ENCODE measurements around the gene CAMKV.

CAMKV gene

GRCh38 chr3:49896345-49896744 lies 26.6 kb upstream of the CAMKV start:
- no peak for DNase-seq (ENCODE audit: low spot score)

DNA sequence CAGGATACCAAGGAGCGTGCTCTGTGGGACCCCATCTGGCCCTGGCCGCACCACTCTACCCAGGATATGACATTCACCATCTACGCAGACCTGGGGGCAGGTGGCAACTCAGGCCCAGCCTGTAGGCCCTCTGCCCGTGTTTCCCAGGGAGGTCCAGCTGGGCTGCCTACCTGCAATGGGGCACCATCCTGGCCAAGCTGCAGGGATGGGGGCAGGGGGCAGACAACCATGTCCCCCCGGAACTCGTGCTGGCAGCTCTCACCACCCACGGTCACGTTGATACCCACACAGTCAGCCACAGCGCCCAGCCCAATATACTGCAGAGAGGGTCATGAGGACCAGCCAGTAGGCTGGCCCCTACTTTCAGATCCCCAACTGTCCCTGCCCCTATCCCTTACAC lies 26.1 kb upstream of the CAMKV start:
- DNase-seq (ENCODE audit: low spot score) = no peak

DNA sequence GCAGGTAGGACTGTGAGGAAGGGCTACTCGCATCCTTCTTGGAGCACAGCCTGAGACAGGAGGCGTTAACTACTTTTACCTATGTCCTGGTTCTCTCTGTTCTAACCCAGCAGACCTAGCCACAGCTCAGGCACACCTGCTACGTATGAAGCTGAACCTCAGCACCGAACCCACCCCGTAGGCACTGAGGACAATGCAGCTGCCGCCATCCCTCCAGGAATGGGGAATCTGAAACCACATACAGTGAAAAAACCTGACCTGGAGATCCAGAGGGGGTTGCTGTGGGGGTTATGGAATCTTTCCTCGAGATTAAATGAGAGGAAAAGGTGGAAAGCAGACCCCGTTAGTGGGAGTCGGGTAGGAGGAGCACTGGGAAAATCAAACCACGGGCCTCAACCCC lies 19.6 kb upstream of the CAMKV start:
- DNase-seq (ENCODE audit: low spot score) = no peak

DNA sequence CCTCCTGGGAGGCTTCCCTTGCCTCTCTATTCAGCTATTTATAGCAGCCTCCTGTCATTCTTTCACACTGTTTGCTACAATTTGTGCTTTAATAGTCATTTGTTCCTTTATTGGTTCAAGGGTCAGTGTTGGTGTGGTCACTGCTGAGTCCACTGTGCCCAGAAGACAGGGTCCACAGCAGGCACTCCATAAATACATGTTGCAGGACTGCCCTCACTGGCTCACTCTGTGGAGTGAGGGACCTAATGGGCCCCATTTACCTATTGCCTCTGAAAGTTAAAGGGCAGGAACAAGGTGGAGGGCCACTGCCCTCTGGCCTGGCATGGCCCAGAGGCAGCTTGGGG lies 17.2 kb upstream of the CAMKV start:
- no peak for DNase-seq (ENCODE audit: low spot score)

DNA sequence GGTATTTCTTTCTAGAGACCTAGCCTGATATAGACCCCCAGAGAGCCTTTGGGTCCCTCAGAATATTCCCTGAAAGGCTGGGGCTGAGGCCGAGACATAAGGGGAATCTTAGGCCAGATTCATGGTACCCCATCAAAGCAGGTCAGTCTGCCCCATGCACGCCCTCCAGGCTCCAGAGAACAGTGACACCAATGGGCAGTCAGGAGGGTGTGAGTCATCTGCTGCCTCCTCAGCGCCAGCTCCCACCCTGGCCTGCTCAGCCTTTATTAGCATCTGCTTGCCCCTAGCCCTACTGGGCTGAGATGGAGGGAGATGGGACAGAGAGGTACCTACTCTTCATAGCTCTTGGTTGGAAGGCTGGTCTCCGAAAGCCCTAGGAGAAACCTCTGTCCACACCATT lies 14.3 kb upstream of the CAMKV start:
- DNase-seq (ENCODE audit: low spot score) = peak; percentile 22

DNA sequence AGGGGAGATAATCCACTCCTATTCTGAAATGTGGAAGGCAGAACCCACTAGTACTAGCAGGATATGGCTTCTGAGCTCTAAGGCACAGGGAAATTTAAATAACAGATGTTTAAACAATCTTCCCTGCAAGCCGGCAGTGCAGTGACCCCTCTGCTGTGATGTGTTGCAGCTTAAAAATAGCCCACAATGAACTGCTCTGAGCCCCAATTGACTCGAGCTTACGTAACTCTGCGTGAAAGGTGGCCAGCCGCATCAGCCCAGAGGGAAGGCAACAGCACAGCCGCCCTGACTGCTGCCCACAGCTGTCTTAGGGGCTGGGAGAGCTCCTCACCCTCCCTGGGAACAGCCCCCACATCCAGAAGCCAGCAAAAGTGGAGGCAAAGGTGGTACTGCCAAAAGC lies 12.5 kb upstream of the CAMKV start:
- DNase-seq (ENCODE audit: low spot score) = no peak

DNA sequence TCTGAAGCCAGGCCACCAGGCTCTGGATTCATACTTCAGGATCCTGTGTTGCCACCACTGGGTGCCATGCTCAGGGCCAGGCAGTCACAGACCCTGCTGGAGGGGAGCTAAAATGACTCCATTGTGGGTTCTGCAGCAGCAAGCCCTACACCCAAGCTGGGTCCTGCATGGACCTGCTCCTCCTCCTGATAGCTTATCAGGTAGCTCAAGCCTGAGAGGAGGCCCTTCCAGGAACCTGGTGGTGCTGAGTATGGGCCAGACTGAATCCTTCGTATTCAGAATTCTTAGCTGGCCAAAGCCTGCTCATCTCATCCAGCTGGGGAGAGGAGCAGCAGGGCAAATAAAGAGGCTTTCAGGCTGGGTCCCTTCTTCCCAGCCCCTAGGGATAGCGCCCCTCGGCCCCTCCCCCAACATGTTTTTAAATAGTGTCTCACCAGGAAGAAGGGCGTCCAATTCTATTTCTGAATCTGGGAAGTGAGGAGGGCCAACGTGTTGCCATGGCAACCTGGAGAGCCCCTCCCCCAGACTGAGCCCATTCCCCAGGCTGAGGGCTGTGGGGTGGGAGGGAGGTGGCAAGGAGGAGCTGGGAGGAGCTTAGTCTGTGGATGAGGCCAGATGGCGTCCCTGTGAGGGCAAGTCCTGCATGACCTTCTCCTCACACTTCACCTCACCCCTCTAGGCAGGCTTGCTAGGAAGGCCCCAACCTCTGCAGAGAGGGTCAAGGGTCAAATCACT lies 11.0 kb upstream of the CAMKV start:
- no peak for DNase-seq (ENCODE audit: low spot score)

- DNase-seq (ENCODE audit: low spot score) = no peak
These were observed 10.0 kb upstream of the CAMKV start for GRCh38 chr3:49879721-49880120.

GRCh38 chr3:49878686-49879085 lies 9.0 kb upstream of the CAMKV start:
- no peak for DNase-seq (ENCODE audit: low spot score)

DNA sequence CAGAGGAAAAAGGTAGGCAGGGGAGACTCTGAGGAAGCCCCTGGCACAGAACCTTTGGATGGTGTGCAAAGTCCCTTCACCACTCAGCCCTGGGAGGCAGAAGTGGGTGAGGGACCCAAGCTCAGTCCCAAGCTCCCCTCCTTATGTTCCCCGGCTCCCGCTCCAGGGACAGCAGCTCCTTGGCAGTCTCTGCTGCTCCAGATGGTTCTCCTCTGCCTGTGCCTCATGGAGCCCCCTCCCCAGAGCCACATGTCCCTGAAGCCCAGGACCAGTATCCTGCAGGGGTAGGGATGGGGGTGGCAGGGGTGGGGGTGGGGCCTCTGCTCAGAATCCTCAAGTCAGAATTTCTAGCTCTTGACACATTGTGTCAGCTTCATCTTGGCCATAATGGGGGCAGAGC lies 8.0 kb upstream of the CAMKV start:
- no peak for DNase-seq (ENCODE audit: low spot score)

GRCh38 chr3:49876567-49876966 lies 6.9 kb upstream of the CAMKV start:
- no peak for DNase-seq (ENCODE audit: low spot score)

GRCh38 chr3:49873623-49874022 lies 3.9 kb upstream of the CAMKV start:
- no peak for DNase-seq (ENCODE audit: low spot score)

DNA sequence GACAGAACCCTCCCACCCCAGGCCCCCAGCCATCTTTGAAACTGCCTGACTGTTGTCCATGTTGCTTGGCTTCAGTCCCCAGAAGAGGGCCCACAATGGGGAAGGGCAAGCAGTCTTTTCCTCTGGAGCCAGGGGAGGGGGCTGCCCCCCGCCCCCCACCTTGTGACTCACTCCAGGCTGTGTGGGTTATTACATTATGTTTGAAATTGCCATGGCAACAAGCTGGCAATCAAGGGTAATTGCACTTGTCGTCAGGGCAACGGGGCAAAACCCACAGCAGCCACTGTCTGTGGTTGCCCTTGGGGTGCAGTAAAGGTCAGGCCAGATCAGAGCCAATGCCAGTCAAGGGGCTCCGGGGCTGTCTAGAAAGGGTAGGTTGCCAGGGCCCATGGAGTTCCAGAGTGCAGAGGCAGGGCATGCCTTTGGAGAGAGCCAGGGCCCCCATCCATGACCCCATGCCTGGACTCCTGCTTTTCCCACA lies 3.1 kb upstream of the CAMKV start:
- no peak for DNase-seq (ENCODE audit: low spot score)

DNA sequence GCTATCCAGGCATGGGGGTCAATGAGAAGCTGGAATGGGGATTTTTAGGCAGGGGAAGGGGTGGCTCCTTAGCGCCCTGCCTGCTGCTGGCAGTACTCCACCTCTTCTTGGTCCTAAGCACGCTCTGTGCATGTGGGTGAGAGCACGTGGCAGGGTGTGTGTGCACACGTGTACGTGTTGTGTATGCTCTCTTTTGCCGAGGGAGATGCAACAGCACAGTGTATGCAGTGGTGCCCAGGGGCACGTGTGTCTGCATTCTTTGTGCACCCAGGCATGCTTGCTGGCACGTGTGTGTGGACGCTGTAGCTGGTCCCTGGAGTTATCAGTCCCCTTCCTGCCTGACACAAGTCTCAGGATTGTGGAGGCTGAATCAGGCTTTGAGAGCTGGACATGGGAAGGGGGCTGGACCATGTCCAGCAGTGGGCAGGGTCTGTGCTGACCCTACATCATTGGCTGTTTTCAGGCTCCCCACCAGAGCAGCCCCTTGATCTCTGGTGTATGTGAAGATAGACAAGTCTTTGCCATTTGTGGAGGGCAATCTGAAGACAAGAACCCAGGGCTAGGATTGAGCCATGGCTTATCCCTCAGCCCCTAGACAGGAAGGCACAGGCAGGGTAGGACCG lies 1.9 kb upstream of the CAMKV start:
- no peak for DNase-seq (ENCODE audit: low spot score)

DNA sequence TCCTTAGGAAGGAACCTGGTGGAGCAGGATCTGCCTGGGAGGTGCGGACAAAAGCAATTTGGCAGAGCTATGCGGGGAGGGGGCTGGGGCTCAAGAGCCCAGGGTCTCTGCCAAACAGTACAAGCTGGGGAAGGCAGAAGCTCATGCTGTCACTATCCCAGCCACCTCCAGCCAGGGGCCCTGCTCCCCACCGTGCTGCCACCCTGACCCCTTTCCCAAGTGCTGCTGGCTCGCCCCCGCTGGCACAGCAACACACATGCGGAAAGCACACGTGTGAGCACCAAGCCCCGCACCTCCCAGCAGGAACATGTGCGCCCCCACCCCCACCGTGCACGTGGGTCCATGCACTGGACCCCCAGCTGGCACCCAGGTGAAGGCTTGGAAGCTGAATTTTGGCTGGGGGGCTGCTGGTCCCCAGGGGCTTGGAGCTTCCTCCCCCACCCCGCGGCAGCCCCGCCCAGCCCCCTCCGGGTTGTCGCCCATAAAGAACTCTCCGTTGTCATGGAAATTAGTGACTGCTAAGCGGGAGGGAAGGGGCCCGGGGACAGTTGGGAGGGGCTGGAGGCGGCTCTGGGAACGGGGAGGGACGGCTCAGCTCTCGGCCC lies 742 bp downstream of the CAMKV start:
- DNase-seq (ENCODE audit: low spot score) = no peak

DNA sequence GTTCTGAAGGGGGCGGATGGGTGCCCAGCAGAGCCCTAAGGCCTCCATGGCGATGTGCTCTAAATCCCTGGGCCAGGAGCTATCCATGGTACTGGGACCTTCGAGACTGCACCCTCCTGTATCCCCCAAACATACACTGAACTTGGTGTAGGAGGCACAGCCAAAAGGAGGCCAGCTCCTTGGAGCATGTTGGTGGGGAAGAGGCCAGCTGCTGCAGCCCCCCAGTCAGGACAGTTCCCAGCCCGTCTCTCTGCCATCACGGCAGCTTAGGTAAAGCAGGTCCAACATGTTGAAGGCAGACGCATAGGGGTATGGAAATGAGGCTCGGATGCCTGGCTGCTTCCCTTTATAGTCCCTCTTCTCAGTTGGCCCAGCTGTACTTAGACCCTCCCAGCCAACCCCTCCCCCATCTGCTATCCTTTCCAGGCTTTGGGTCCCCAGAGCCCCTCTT lies 1.8 kb downstream of the CAMKV start:
- DNase-seq (ENCODE audit: low spot score) = peak; percentile 44

DNA sequence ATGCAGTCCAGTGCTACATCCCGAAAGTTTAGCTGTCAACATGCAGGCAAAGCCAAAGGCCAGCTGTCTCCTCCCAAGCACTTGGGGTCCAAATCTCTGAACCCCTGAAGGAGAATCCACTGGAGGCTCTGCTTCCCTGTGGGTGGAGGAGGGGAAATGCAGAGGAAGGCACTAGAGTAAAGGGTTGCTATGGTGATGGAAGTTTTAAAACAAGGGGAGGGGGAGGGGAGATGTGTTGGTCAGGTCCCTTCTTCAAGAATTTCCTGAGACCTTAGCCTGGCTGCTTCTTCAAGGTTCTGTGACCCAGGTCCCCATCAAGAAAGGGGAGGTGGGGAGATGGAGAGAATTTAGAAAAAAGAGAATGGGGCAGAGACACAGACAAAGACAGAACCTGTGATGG lies 2.3 kb downstream of the CAMKV start:
- DNase-seq (ENCODE audit: low spot score) = no peak

GRCh38 chr3:49865198-49865784 lies 4.4 kb downstream of the CAMKV start:
- DNase-seq (ENCODE audit: low spot score) = no peak

DNA sequence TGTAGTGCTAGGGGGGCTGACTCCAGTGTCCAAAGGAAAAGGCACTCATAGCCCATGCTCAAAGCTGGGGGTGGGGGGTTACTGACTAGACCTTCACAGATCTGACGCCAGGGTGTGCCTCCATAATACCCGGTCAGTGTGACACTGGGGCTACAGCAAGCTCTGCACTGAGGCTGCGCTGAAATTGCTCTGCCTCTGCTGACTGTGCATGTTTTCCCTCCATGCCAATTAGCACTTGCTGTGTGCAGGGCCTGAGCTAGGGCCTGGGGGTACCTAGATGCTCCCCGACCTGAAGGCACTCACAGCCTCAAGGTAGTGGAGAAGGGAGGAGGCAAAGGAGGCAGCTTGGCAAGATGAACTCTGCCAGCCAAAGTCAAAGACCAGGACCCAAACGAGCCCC lies 5.2 kb downstream of the CAMKV start:
- no peak for DNase-seq (ENCODE audit: low spot score)

- no peak for DNase-seq (ENCODE audit: low spot score)
These were observed 10.0 kb downstream of the CAMKV start for GRCh38 chr3:49859576-49860305.

DNA sequence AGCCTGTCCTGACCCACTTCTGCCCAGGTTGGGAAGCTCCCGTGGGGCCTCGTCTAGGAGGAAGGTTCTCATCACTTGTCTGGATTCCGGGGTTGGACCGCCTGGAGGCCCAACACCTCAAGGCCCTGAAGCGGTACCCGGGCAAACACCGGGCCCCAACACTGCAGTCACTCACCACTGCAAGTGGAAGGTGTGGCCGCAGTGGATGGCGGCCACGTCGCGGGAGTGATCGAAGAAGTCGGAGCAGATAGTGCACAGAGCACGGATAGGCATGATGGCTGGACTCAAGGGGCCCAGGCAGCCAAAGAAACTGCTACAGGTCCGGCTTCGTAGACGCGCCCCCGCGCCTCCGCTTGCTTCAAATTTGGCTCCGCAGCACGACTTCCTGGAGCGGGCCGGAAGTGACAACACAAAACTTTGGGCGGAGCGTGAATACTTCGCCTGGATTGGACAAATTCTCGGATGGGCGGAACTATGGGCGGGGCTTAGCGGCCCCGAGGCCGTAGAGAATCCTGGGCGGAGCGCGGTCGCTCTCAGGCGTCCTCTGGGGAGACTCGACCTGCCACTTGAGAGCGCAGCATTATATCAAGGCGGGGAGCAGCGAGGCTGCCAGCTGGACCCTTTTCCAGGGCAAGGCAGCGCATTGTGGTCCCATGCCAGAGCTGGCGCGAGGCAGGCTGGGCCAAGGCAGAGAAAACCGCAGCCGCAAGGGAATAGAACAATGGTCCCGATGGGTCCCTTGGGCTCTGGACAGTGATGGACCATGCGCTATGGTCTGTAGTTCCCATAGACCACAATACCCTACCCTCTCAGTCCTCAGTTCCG lies 13.3 kb downstream of the CAMKV start, which contains the start of gene TRAIP:
Gene TRAIP (minus strand): TSS at position 384 of the 825 bp plus-strand sequence. CDS start 111 bp downstream, at position 273.
- DNase-seq (ENCODE audit: low spot score) = peak; percentile 93

Measured in RKO (cell line).